ENCODE results near the gene MMP11.

DNA sequence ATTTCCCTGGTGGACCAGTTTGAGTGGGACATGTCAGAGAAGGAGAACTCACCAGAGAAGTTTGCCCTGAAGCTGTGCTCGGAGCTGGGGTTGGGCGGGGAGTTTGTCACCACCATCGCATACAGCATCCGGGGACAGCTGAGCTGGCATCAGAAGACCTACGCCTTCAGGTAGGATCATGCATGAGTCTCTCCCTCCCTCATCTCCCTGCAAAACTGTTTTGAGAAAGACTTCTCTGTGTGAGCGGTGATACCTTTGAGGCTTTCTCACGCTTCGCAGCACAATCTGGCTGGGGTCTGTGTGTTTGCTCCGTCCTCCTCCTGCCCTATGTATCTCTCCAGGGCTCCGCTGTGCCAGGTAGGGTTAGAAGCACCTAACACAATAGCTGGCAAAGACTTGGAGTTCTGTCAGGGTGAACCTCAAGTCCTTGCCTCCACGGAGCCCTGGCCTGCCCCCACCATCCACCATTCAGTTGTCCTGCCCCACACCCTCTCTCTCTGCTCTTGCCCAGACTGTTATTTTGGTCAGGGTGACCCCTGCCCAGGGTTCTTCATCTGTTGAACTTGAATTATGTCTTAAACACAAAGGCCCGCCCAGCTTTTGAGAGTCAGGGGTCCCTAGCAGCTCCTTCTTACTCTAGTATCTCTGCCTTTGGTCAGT lies 52.7 kb downstream of the MMP11 start:
- TF ChIP-seq, protein P1, sequence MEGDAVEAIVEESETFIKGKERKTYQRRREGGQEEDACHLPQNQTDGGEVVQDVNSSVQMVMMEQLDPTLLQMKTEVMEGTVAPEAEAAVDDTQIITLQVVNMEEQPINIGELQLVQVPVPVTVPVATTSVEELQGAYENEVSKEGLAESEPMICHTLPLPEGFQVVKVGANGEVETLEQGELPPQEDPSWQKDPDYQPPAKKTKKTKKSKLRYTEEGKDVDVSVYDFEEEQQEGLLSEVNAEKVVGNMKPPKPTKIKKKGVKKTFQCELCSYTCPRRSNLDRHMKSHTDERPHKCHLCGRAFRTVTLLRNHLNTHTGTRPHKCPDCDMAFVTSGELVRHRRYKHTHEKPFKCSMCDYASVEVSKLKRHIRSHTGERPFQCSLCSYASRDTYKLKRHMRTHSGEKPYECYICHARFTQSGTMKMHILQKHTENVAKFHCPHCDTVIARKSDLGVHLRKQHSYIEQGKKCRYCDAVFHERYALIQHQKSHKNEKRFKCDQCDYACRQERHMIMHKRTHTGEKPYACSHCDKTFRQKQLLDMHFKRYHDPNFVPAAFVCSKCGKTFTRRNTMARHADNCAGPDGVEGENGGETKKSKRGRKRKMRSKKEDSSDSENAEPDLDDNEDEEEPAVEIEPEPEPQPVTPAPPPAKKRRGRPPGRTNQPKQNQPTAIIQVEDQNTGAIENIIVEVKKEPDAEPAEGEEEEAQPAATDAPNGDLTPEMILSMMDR (IDR thresholded peaks at IDR 0.05) = no peak
- no peak for TF ChIP-seq POLR2A (IDR thresholded peaks at IDR 0.05)

Data from ovary (tissue), 3 donors.